H1 (cell line): Measurements from ENCODE around the gene BARX2. TPM values are rescaled to one million over a fixed set of nuclear protein-coding genes. Genes with fewer than 3 reads are reported as not detected.

ENCODE experiments used
- BCL11A ChIP-seq, 2 experiments: IDR thresholded peaks; one replicate each; pipeline ENCODE4 v1.6.1; 2011; ENCODE audit warnings: low read depth in 2 of 2, low read length in 2 of 2, mild to moderate bottlenecking in 2 of 2
- RBBP5 ChIP-seq: IDR thresholded peaks from 2 replicates; pipeline ENCODE4 v1.7.1; 2012; ENCODE audit warnings: low read depth, mild to moderate bottlenecking, inconsistent platforms, low read length, moderate library complexity, borderline replicate concordance
- SP4 ChIP-seq: IDR thresholded peaks from 2 replicates; pipeline ENCODE4 v1.6.1; 2012; ENCODE audit warnings: low read length, inconsistent platforms
- polyA plus RNA-seq, 7 experiments: library from polyadenylated mRNA; depleted of rRNA in 3 of 7; stranded (reverse) in 5 of 7; unstranded in 2 of 7; fragments of >200 nt in 5 of 7; fragments of 200-250 nt in 2 of 7; gene quantifications; 1 replicate in 5 of 7; 2 replicates in 1 of 7; 4 replicates in 1 of 7; pipeline versions ENCODE4 v1.2.1 to v1.2.3, GENCODE V29; 2011 to 2013; ENCODE audit warnings: missing spikeins in 2 of 7, mixed read lengths in 2 of 7
- total RNA-seq: library from RNA; stranded (reverse); fragmentation: NEBNext Ultra II Directional; extraction: Animal tissue kit (Norgen Biotek cat#: 25700); gene quantifications from 2 replicates; pipeline ENCODE4 v1.2.1, GENCODE V29; 2021

The BARX2 gene
- total and polyA plus RNA-seq, 2 of the 8 experiments (the other 6 are each of a cell fraction or from before 2014, with no cell fraction given), result not detected

DNA sequence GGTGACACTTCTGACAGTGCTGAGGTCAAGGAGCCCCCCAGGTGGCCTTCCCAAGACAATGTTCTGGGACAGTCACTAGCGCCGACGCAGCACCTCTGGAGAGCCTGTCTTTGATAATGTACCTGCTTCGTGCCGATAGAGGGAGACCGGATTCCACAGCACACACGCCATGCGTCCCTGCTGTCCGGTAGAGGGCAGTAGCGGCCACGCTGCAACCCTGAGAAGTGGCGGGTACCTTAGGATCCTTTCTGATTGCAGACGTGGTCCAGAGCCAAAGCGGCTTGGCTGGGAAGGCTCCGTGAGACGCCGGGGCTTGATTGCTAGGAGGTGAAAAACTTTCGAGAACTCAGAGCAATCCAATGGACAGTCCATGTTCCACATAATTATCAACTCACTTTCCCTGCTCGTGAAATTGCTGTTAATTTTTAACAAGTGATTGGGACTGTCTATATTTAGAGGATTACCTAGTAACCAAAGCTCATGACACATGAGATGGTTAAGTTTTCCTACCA lies 11.4 kb upstream of the BARX2 start (continued):
- TF ChIP-seq BCL11A (IDR thresholded peaks at IDR 0.05; ENCODE audit: low read depth in 2 of 2, low read length in 2 of 2) (no peak), SP4 (0 out of 2 replicates have a peak, but pooled peaks have one; percentile 47), RBBP5 (0 out of 2 replicates have a peak, but pooled peaks have one; percentile 29)
- TF ChIP-seq, all 59 proteins: peak for 20
